HG03439 (cell line): ENCODE measurements around the gene PGAP6.
A peak's percentile ranks its signal among the peaks of the same experiment; 100 is the strongest.
"Not testable (repeated sequence)": the region's sequence is repeated elsewhere in the genome, so short reads cannot be mapped to it uniquely, and the experiment has no call there.

Experiments
- ATAC-seq: cut with Tn5 transposase; IDR thresholded peaks from one replicate; pipeline ENCODE4 v1.9.1; 2021; ENCODE audit warnings: mild to moderate bottlenecking, moderate library complexity; ENCODE audit not compliant: unreplicated experiment

Gene PGAP6

GRCh38 chr16:379961-380761 is 1.6 kb downstream of the PGAP6 start:
- ATAC-seq: no peak

- ATAC-seq: no peak
Measured at GRCh38 chr16:379183-379960, 2.4 kb downstream of the PGAP6 start.

- no peak for ATAC-seq
Measured at GRCh38 chr16:378821-379182, 3.0 kb downstream of the PGAP6 start.

GRCh38 chr16:378113-378820 is 3.5 kb downstream of the PGAP6 start:
- not testable (repeated sequence) for ATAC-seq

- ATAC-seq: no peak
Measured at GRCh38 chr16:377419-377951, 4.3 kb downstream of the PGAP6 start.

- ATAC-seq: no peak
Measured at GRCh38 chr16:376817-377418, 4.9 kb downstream of the PGAP6 start.

- no peak for ATAC-seq
Measured at GRCh38 chr16:375927-376816, 5.6 kb downstream of the PGAP6 start.

GRCh38 chr16:375212-375611 is 6.6 kb downstream of the PGAP6 start:
- ATAC-seq: no peak

- ATAC-seq: no peak
Measured at GRCh38 chr16:374616-374926, 7.2 kb downstream of the PGAP6 start.

GRCh38 chr16:373848-374615 is 7.7 kb downstream of the PGAP6 start:
- no peak for ATAC-seq

- no peak for ATAC-seq
Measured at GRCh38 chr16:373020-373598, 8.7 kb downstream of the PGAP6 start.

GRCh38 chr16:372302-372983 is 9.3 kb downstream of the PGAP6 start:
- no peak for ATAC-seq

- ATAC-seq: no peak
Measured at GRCh38 chr16:371515-372301, 10.1 kb downstream of the PGAP6 start.

- ATAC-seq: no peak
Measured at GRCh38 chr16:370979-371514, 10.7 kb downstream of the PGAP6 start.

- ATAC-seq: peak; percentile 65
Measured at GRCh38 chr16:370443-370842, 11.3 kb downstream of the PGAP6 start, which contains the start of gene MRPL28. Gene MRPL28 (minus strand): TSS chr16:370538. CDS start chr16:370218, 320 bp downstream.

- no peak for ATAC-seq
Measured at GRCh38 chr16:369866-370436, 11.8 kb downstream of the PGAP6 start.

- no peak for ATAC-seq
Measured at GRCh38 chr16:369275-369865, 12.4 kb downstream of the PGAP6 start.
